Effector memory CD4-positive, alpha-beta T cell (primary cell): Measurements from ENCODE around the gene HIVEP3.

Source experiments
- DNase-seq, 3 donors: peaks; one replicate each; pipeline ENCODE4 v3.0.0-alpha.2; 2020
- H3K27ac ChIP-seq: 2 replicates; pipeline ENCODE4 v1.7.0; 2013; ENCODE audit warnings: mild to moderate bottlenecking, low read length, moderate library complexity; ENCODE audit not compliant: insufficient read depth, poor library complexity, severe bottlenecking
- H3K27me3 ChIP-seq: replicated peaks from 2 replicates; pipeline ENCODE4 v1.7.0; 2013; ENCODE audit warnings: mild to moderate bottlenecking, low read length; ENCODE audit not compliant: insufficient read depth, control insufficient read depth, poor library complexity, severe bottlenecking
- H3K36me3 ChIP-seq: 2 replicates; pipeline ENCODE4 v1.7.0; 2013; ENCODE audit warnings: mild to moderate bottlenecking, low read length, moderate library complexity; ENCODE audit not compliant: control insufficient read depth, insufficient read depth
- H3K4me1 ChIP-seq: 2 replicates; pipeline ENCODE4 v1.7.0; 2013; ENCODE audit warnings: low read length, mild to moderate bottlenecking; ENCODE audit not compliant: control insufficient read depth, insufficient read depth, poor library complexity, severe bottlenecking
- H3K4me3 ChIP-seq: 2 replicates; pipeline ENCODE4 v1.7.0; 2013; ENCODE audit warnings: low read length, low read depth, mild to moderate bottlenecking; ENCODE audit not compliant: insufficient read depth, poor library complexity, severe bottlenecking
- H3K9me3 ChIP-seq: 2 replicates; pipeline ENCODE4 v1.7.0; 2013; ENCODE audit warnings: mild to moderate bottlenecking, low read length, moderate library complexity; ENCODE audit not compliant: control insufficient read depth

HIVEP3 gene

DNA sequence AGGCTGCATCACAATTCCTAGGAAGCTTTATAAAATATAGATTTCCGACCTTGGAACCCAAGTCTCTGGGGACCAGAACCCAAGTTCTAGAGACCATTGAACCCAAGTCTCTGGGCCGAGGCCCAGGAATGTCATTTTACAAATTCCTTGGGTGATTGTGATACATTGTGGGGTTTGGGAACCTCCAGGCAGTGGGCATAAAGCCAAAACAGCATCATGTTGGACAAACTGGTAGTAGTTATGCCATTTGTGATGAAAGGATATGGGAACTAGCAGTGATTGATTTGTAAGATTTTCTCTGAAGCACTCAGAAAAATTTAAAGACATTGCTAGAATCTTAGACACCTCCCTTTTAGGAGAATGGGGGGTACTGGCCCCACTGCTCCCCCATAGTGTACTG, 160.2 kb downstream of the HIVEP3 start:
- H3K27ac ChIP-seq = no peak overlapping the region
- DNase-seq = no peak
- no peak overlapping the region for H3K4me3 ChIP-seq

DNA sequence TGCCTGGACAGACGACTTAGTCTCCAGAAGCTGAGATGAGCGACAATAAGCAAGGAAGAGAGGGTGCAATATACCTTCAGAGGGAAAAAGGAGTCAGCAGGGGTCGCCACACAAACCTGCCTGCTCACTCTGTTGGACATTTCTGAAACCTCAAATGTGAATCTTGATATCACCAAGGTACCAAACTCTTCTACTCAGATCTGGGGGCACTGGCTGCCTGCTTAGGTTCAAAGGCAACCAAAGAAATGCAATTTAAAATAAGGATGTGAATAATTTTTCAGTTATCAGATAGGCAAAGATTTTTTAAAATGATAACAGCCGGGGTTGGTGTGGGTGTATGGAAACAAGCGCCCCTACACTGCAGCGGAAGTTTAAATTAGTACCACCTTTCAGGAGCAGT, 164.2 kb downstream of the HIVEP3 start:
- no peak for DNase-seq
- Histone ChIP-seq H3K4me3 (no peak overlapping the region), H3K27me3 (no peaks in the 10 kb centered on the region), H3K27ac (no peak overlapping the region), H3K36me3 (no peaks in the 10 kb centered on the region), H3K4me1 (peaks cover 8% of the 10 kb centered on the region), H3K9me3 (no peaks in the 10 kb centered on the region)

More for the DNA sequence above, 160.2 kb downstream of the HIVEP3 start:
- H3K27me3 ChIP-seq = no peaks in the 10 kb centered on the region
- H3K36me3 ChIP-seq = no peaks in the 10 kb centered on the region
- H3K4me1 ChIP-seq = no peaks in the 10 kb centered on the region
- H3K9me3 ChIP-seq = no peaks in the 10 kb centered on the region

DNA sequence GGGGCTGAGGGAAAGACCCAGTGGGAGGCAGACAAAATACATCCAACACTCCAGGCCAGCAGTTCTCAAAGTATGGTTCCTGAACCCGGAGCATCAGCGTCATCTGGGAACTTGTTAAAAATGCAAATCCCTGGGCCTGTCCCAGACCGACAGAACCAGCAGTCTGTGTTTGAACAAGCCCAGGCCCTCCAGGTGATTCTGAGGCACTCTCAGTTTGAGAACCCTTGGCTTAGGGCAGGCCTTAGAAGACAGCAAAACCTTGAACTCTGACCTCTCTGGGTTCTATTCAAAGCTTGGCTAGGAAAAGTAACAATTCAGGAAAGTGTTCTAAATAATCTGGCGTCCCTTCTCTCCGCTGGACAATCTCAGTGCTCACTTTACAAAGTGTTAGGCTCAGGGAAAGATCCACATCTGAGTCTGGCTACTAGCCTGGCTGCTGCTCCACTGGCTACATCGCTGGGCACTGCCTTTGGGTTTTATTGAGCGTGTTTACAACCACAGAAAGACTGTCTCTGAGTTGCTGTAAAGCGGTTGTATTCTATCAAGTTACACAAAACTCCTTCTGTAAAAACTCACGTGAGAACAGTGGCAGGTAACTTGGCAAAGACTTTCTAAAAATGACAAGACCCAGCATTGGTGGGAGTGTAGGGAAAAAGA, 166.1 kb downstream of the HIVEP3 start:
- no peak for DNase-seq
- Histone ChIP-seq H3K36me3 (no peaks in the 10 kb centered on the region), H3K4me1 (peaks cover 8% of the 10 kb centered on the region), H3K4me3 (no peak overlapping the region), H3K27me3 (no peaks in the 10 kb centered on the region), H3K9me3 (no peaks in the 10 kb centered on the region), H3K27ac (no peak overlapping the region)

DNA sequence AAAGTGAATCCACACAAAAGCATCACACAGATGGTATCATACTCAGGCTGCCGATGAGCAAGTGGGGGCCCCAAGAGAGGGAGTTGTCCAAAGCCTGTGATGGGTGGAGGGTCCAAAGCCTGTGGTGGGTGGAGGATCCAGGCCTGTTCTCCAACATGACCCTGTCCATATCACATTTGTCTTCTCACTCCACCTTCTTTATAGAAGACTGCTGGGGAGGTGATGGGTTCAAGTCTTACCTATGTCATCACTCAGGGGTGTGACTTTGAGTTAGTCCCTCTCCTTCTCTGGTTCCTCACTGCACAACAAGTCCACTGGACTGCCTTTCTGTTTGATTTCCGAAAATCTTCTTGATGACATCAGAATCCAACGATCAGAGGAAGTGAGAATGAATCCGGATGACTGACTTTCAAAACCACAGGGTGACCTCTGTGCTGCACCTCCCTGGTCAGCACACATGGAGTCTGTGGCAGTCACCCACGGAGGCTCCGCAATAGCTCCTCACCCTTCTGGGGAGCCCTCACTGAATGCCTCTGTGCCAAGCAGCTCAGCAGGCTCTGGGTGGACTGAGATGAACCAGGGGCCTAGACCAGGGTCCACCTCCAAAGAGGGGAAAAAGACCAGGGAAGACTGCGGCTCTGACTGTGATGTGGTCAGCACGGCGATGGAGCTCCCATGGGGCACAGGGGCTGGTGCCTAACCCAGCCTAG, 166.8 kb downstream of the HIVEP3 start:
- Histone ChIP-seq H3K27ac (no peak overlapping the region), H3K36me3 (no peaks in the 10 kb centered on the region), H3K4me3 (no peak overlapping the region), H3K27me3 (no peaks in the 10 kb centered on the region), H3K9me3 (no peaks in the 10 kb centered on the region), H3K4me1 (peaks cover 8% of the 10 kb centered on the region)
- no peak for DNase-seq

DNA sequence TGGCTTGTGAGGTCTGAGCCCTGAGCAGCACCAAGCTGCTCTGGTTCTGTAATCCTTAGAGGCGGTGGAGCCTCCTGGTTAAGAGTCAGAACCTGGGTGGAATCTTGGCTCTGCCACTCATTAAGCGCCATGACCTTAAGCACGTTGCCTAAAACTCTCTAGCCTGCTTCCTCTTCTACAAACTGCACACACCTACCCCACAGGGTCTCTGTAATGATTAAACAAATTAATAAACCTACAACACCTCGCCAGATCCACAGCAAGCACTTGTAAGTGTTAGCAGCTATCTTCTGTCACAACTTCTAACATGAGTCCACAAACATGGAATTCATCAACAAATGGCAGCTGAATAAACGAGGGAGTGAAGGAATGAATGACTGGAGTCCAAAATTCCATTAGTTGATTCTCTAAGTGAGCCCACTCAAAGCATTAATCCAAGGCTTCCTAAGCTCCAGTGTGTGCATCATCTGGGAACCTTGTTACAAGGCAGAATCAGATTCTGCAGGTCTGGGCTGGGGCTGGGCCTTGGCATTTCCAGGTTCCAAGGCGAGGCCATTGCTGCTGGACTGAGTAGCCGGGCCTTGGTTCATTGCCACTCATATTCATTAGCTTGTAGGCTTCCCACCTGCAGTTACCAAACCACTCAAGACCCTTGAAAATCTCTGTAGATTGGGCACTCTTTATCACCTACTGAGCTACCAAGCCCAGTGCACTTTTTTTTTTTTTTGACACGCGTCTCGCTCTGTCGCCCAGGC, 168.6 kb downstream of the HIVEP3 start:
- Histone ChIP-seq H3K36me3 (no peaks in the 10 kb centered on the region), H3K9me3 (no peaks in the 10 kb centered on the region), H3K27ac (no peak overlapping the region), H3K4me1 (peaks cover 8% of the 10 kb centered on the region), H3K4me3 (no peak overlapping the region), H3K27me3 (no peaks in the 10 kb centered on the region)
- no peak for DNase-seq

DNA sequence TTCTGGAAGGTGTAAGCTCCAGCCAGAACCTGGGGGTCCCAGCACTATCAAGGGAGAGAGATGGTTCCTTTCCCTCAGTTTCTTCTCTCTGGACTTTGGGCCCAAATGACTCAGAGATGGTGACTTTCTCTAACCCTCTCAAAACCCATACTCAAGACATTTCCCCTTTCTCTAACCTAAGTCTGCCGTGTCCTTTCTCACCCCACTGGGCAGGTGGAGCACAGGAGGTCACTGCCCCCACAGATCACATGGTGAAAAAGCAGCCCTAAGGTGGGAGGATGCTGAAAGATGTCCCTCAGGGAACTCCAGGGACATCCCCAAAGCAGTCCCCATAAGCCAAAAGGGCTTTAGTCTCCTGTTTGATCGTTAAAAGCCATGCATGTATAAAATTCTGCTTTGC, 173.7 kb downstream of the HIVEP3 start:
- Histone ChIP-seq H3K27ac (no peak overlapping the region), H3K36me3 (no peaks in the 10 kb centered on the region), H3K27me3 (no peaks in the 10 kb centered on the region), H3K4me1 (peaks cover 7% of the 10 kb centered on the region), H3K9me3 (no peaks in the 10 kb centered on the region), H3K4me3 (no peak overlapping the region)
- no peak for DNase-seq

DNA sequence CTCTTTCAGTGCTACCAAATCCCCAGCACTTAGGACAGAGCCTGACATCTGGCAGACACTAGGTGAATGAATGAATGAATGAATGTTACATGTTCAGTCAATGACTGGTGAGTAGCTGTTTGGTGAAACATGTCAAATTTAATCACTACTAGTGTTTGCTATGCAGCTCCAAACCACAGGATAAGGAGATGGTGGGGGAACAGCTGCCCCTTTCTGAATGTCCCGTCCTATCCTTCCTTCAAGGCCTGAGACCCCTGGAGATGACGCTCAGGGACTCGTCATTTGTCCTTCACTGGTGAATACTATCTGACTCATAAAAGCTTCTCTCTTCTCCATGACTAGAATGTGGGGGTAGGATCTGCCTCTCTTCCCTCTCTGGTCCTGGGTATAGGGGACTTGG, 175.4 kb downstream of the HIVEP3 start:
- Histone ChIP-seq H3K9me3 (no peaks in the 10 kb centered on the region), H3K4me3 (no peak overlapping the region), H3K4me1 (peaks cover 16% of the 10 kb centered on the region), H3K27me3 (no peaks in the 10 kb centered on the region), H3K27ac (no peak overlapping the region), H3K36me3 (no peaks in the 10 kb centered on the region)
- DNase-seq = no peak

DNA sequence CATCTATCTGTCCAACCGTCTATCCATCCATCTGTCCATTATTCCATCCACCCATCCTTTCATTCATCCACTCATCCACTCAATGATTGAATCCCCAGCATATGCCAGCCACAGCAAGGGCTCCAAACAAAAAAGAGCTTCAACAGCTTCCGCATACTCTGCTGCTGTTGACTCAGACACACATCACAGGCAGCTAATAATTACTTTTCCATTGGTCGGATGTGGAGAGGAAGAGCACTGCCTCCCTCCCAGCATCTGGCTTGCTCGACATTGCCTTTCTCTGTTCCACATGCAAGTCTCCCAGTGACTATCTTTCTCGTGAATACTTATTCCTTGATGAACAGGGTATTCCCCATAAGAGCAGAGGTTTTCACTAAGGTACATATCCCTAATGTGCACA, 176.5 kb downstream of the HIVEP3 start:
- Histone ChIP-seq H3K9me3 (no peaks in the 10 kb centered on the region), H3K27me3 (no peaks in the 10 kb centered on the region), H3K4me3 (no peak overlapping the region), H3K36me3 (no peaks in the 10 kb centered on the region), H3K4me1 (peaks cover 16% of the 10 kb centered on the region), H3K27ac (no peak overlapping the region)
- DNase-seq = no peak

DNA sequence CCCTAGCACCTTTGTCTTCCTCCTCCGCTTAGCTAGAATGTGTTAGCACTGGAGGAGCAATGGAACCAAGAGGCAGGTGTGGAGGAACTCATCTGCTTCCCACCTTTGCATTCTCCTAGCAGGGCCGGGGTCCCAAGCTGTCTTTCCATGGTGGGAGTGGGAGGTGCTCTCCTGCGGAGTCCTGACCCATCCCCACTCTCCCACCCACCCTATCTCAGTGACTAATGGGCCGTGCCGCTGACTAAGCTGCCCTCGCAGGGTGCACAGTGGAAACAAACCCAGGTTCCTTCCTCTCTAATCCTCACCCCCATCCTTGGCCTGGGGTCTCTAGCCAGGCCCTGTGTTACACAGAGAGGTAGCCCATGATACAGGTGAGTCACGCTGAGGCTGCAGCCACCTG, 177.5 kb downstream of the HIVEP3 start:
- no peaks in the 10 kb centered on the region for H3K9me3 ChIP-seq
- H3K36me3 ChIP-seq = no peaks in the 10 kb centered on the region
- H3K4me3 ChIP-seq = no peak overlapping the region
- no peaks in the 10 kb centered on the region for H3K27me3 ChIP-seq
- no peak for DNase-seq
- H3K27ac ChIP-seq = no peak overlapping the region
- H3K4me1 ChIP-seq = peaks cover 16% of the 10 kb centered on the region

DNA sequence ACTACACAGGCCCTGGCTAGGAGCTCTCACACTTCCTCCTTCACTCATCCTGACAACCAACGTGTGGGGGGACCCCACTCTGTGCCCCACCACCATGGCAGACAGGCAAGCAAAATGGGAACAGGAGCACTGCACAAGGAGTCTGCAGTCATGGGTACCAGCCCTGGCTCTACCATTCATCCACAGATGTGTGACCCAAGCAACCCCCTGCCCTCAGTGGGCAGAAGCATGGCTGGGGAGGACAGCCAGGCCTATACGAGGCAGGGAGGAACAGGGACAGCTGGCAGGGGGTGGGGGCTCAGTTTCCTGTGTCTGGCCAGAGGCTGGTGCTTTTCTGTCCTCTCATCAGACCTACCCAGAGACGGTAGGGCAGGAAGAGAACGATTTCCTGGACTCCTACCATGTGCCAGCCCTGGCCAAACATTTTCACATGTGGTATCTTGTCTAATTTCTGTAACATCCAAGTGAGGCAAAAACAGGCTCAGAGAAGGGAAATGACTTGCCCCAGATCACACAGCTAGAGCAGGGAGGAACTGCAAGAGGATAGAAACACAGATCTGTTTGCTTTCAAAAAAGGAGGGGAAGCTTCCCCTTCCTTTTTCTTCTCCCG, 178.0 kb downstream of the HIVEP3 start:
- Histone ChIP-seq H3K4me1 (peaks cover 16% of the 10 kb centered on the region), H3K4me3 (no peak overlapping the region), H3K27me3 (no peaks in the 10 kb centered on the region), H3K36me3 (no peaks in the 10 kb centered on the region), H3K9me3 (no peaks in the 10 kb centered on the region), H3K27ac (no peak overlapping the region)
- no peak for DNase-seq
